HG02642 (cell line): ENCODE data around the gene IL17B.

Experiments used
- ATAC-seq: cut with Tn5 transposase; IDR thresholded peaks from one replicate; pipeline ENCODE4 v1.9.1; 2021; ENCODE audit warnings: mild to moderate bottlenecking; ENCODE audit not compliant: unreplicated experiment, poor library complexity

Gene IL17B

DNA sequence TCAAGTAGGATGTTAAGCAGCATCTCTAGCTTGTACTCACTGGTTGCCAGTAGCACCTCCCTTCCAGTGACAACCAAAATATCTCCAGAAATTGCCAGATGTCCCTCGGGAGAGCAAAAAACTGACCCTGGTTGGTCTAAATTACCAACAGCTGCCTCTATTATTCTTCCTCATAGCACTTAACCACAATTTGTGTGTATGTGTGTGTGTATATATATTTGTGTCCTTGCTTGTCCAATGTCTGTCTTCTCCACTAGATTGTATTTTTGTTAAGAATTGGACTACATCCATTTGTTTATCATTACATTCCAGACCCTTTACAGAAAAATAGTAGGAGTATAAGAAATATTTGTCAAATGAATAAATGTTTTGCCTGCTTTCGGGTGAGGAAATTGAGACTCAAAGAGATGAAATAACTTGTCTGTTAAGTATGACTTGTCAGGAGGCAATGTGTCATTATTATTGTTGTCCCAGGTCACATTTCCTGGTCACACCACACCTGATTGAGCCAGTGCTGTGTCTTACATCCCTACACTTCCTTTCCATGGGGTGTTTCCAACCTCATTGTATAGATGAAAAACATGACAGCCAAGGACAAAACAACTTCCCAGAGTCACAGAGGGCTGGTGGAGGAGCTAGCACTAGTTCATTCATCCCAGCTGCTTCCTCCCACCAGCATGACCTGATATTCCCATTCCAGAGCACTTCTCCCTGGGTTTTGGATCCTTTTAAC is 45.2 kb downstream of the IL17B start:
- no peak for ATAC-seq

DNA sequence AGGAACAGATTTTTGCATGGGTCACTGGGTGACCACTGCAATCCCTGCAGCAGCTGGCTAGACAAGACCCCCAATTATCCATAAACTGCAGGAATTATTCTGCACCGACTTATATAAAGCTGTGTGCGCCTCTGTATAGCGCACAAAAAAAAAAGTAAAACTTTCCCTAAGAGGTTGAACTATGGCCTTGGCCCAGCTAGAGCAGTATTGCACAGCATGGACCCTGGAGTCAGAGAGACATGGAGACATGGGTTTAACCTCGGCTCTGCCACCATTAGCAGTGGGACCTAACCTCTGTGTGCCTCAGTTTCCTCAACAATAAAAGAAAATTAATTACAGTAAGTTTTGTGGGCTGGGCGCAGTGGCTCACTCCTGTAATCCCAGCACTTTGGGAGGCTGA is 50.9 kb downstream of the IL17B start:
- no peak for ATAC-seq

DNA sequence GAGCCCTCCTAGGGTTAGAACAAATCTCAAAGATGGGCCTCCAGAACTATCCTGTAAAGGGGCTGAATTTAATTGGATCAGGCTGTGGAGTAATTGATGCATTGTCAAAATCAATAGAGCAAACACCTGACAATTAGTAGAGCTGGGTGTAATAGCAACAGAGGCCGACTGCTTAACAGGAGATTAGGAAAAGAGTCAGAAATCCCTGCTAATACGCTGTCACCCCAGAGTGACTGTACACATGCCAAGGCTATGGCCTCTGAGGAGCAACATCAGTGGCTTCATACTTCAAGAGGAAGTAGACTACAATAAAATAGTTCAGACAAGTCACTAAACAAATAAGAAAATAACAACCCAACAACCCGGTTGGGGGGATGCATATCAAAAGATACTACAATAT is 52.5 kb downstream of the IL17B start:
- no peak for ATAC-seq

DNA sequence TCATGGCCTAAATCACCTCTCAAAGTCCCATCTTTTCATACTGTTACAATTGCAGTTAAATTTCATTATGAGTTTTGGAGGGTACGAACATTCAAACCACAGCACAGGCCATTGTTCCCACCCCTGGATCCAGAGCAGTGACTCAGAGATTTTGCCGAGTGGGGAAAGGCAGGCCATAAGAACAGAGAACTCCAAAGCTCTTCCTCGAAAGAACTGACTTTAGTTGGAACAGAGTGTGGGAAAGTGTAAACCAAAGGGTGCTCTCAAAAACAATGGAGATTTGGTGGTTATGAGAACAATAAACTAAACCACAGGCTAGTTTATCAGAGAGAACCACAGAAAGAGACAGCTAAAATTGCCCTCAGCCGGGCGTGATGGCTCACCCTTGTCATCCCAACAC is 53.2 kb downstream of the IL17B start:
- no peak for ATAC-seq

DNA sequence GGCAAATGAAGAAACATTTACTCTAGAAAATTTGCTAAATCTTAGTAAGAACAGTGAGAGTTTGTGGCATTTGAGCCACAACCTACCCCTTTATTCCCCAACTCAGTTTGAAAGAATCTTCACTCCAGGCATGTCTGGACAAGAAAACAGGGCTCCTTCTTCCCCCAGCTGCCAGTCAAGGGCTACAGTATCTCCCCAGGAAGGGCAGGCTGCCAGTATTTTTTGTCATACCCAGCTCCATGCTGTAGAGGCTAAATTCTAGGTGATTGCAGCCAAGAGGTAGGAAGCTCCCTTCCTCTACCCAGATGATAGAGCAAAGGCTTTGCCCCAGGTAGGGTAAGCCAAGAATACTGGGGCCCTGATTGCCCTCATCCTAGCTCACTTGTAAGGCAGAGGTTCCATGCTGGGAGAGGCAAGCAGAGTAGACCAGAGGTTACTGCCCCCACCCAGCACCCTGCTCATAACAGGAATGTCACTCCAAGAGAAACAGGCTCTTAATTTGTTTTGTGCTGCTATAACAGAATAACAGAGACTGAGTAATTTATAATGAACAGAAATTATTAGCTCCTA is 53.8 kb downstream of the IL17B start:
- ATAC-seq = no peak

DNA sequence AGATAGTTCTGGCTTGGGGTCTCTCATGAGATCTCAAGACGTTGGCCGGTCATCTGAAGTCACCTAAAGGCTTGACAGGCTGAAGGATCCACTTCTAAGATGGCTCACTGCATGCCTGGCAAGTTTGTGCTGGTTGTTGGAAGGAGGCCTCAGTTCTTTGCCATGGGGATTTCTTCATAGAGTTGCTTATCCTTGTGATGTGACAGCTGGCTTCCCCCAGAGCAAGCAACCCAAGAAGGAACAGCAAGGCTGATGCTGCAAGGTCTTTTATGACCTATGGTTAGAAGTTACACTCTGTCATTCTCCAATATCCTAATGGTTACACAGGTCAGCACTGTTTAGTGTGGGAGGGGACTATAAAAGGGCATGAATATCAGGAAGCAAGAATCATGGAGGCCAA is 54.5 kb downstream of the IL17B start:
- no peak for ATAC-seq
